ENCODE measurements around the gene CPNE8. TPM values are rescaled to one million over a fixed set of nuclear protein-coding genes. Genes with fewer than 3 reads are reported as not detected.

CPNE8 gene
- total and polyA plus RNA-seq, 10 of the 15 experiments (the other 5 are each of a cell fraction or from before 2014, with no cell fraction given): 11.3 to 38.4 (median 18.9) TPM

- TF ChIP-seq HDAC2 (IDR thresholded peaks at IDR 0.05) (no peak), POU2F2 (IDR thresholded peaks at IDR 0.05; ENCODE audit: borderline replicate concordance, low read depth, low read length) (peak; percentile 58; the same call in 1 of the 3 replicates), ZNF217 (IDR thresholded peaks at IDR 0.05) (peak; percentile 74), ZNF687 (IDR thresholded peaks at IDR 0.05) (peak; percentile 86), PBX3 (IDR thresholded peaks at IDR 0.05; ENCODE audit: insufficient replicate concordance, low read depth, low read length) (peak; percentile 82), EP300 (IDR thresholded peaks at IDR 0.05; ENCODE audit: borderline replicate concordance in 1 of 2, control insufficient read depth in 1 of 2, low read depth in 2 of 2, low read length in 2 of 2) (peak; percentile 82 to 91), SKIL (IDR thresholded peaks at IDR 0.05; ENCODE audit: low read depth, poor library complexity, severe bottlenecking) (peak; percentile 59), GABPA (IDR thresholded peaks at IDR 0.05; ENCODE audit: low read depth) (0 out of 2 replicates have a peak, but pooled peaks have one; percentile 21), POLR2A (IDR thresholded peaks at IDR 0.05; ENCODE audit: low read depth, low read length) (no peak), ATF3 (IDR thresholded peaks at IDR 0.05; ENCODE audit: borderline replicate concordance, extremely low read depth, low read depth, low read length) (no peak), ATF7 (IDR thresholded peaks at IDR 0.05; ENCODE audit: low read depth) (peak; percentile 94), RB1 (IDR thresholded peaks at IDR 0.05; ENCODE audit: borderline replicate concordance) (no peak), SREBF2 (IDR thresholded peaks at IDR 0.05; ENCODE audit: low read length) (peak; percentile 68; the same call in 1 of the 2 replicates), MTA2 (IDR thresholded peaks at IDR 0.05; ENCODE audit: low read depth) (peak; percentile 84), EED (IDR thresholded peaks at IDR 0.05; ENCODE audit: low read depth) (0 out of 2 replicates have a peak, but pooled peaks have one; percentile 36), NRF1 (conservative IDR thresholded peaks at IDR 0.05; ENCODE audit: low read depth, low read length) (no peak), BACH1 (IDR thresholded peaks at IDR 0.05; ENCODE audit: borderline replicate concordance) (peak; percentile 70; the same call in 1 of the 2 replicates), ETV6 (conservative IDR thresholded peaks at IDR 0.05 in 1 of 2, IDR thresholded peaks at IDR 0.05 in 1 of 2; ENCODE audit: borderline replicate concordance in 1 of 2, low read depth in 1 of 2) (peak in 1 of 2 experiments; percentile 46; a peak in 1 of 4 replicates), ZBTB33 (IDR thresholded peaks at IDR 0.05) (no peak), DPF2 (IDR thresholded peaks at IDR 0.05) (peak; percentile 79)
Measured at GRCh38 chr12:38775457-38775856, 129.9 kb downstream of the CPNE8 start (continued).
